Endodermal cell (in vitro differentiated cells): ENCODE data around the gene MID1. TPM values are rescaled to one million over a fixed set of nuclear protein-coding genes. Genes with fewer than 3 reads are reported as not detected.

Experiments used
- DNase-seq: peaks from one replicate; pipeline ENCODE4 v3.0.0-alpha.2; 2017
- H3K27ac ChIP-seq: 2 replicates; pipeline ENCODE4 v1.5.1; 2013; ENCODE audit warnings: mild to moderate bottlenecking, low read depth, low read length, moderate library complexity
- H3K27me3 ChIP-seq: 2 replicates; pipeline ENCODE4 v1.6.1; 2013; ENCODE audit warnings: mild to moderate bottlenecking, low read length, moderate library complexity; ENCODE audit not compliant: insufficient read depth, control insufficient read depth, poor library complexity, severe bottlenecking
- H3K36me3 ChIP-seq: 2 replicates; pipeline ENCODE4 v1.7.0; 2013; ENCODE audit warnings: mild to moderate bottlenecking, low read length, moderate library complexity; ENCODE audit not compliant: control insufficient read depth, insufficient read depth
- H3K4me1 ChIP-seq: one replicate; pipeline ENCODE4 v1.7.0; 2013; ENCODE audit warnings: low read length; ENCODE audit not compliant: control insufficient read depth, insufficient read depth
- H3K4me3 ChIP-seq: 2 replicates; pipeline ENCODE4 v1.5.1; 2013; ENCODE audit warnings: mild to moderate bottlenecking, low read length, moderate library complexity
- H3K9ac ChIP-seq: 2 replicates; pipeline ENCODE4 v1.6.1; 2013; ENCODE audit warnings: mild to moderate bottlenecking, low read length, moderate library complexity; ENCODE audit not compliant: poor library complexity, severe bottlenecking; ENCODE audit errors: extremely low read depth
- H3K9me3 ChIP-seq: 2 replicates; pipeline ENCODE4 v1.6.1; 2013; ENCODE audit warnings: mild to moderate bottlenecking, low read length, moderate library complexity; ENCODE audit not compliant: control insufficient read depth
- H3K27ac Mint-ChIP-seq: 2 replicates; pipeline ENCODE4 v1.8.0; 2020; ENCODE audit warnings: mixed read lengths
- H3K27me3 Mint-ChIP-seq: 2 replicates; pipeline ENCODE4 v1.8.0; 2021; ENCODE audit warnings: mild to moderate bottlenecking, mixed read lengths; ENCODE audit not compliant: insufficient read depth
- H3K36me3 Mint-ChIP-seq: 2 replicates; pipeline ENCODE4 v1.8.0; 2020; ENCODE audit warnings: low read depth, mixed read lengths
- H3K4me1 Mint-ChIP-seq: 2 replicates; pipeline ENCODE4 v1.8.0; 2020; ENCODE audit warnings: mixed read lengths
- H3K4me3 Mint-ChIP-seq: 2 replicates; pipeline ENCODE4 v1.8.0; 2020; ENCODE audit warnings: mild to moderate bottlenecking, moderate library complexity, mixed read lengths
- H3K9me3 Mint-ChIP-seq: 2 replicates; pipeline ENCODE4 v1.8.0; 2020; ENCODE audit warnings: mild to moderate bottlenecking, mixed read lengths
- WGBS, 2 experiments: methylation state at CpG; one replicate each; pipeline versions ENCODE4 v1.1.5 to v1.1.7; 2013; ENCODE audit warnings: missing lambda C conversion rate in 2 of 2, mixed read lengths in 1 of 2; ENCODE audit not compliant: insufficient coverage in 1 of 2, insufficient read length in 1 of 2; 5-methylcytosine and 5-hydroxymethylcytosine counted together
- total RNA-seq, 2 donors: library from RNA; stranded (reverse); fragmentation: NEBNext Ultra II Directional in 1 of 2; extraction: Animal tissue kit (Norgen Biotek cat#: 25700) in 1 of 2; gene quantifications; 2 replicates in 1 of 2; 3 replicates in 1 of 2; pipeline ENCODE4 v1.2.1, GENCODE V29; 2021
- TF ChIP-seq, protein P1 (sequence below): fragments of 200-600 bp; sonication (generic); conservative IDR thresholded peaks from 2 replicates; pipeline ENCODE4 v1.5.0; 2021; ENCODE audit warnings: antibody characterized with exemption, mild to moderate bottlenecking

MID1 gene
- total RNA-seq, 2 donors from 2014 or later = 23.5 to 24.9 TPM

DNA sequence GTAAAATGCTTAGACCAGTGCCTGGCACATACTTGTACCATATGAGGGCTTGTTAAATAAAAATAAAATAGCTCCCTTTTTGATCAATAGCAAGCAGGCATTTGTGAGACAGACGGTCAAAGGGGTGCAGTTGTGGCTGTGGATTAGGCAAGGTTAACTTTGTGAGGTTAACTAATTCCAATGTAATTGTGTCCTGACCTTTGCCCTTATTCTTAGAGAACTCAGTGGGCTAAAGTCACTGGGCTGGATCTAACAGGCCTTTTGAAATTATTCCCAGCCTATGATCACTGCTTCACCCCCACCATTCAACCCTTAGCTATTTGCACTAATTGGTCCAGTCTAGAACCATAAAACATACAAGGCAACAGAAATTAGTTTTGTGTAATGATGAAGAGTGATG, 166.4 kb downstream of the MID1 start:
- no peak overlapping the region for H3K9ac ChIP-seq
- H3K27me3 Mint-ChIP-seq = no peaks in the 10 kb centered on the region

GRCh38 chrX:10450959-10451355, 169.4 kb downstream of the MID1 start:
- H3K4me3 ChIP-seq = no peak overlapping the region
- H3K4me3 Mint-ChIP-seq = no peak overlapping the region
- H3K27ac ChIP-seq = no peak overlapping the region
- H3K36me3 Mint-ChIP-seq = peaks cover 27% of the 10 kb centered on the region
- no peak overlapping the region for H3K9ac ChIP-seq
- no peaks in the 10 kb centered on the region for H3K4me1 ChIP-seq
- TF ChIP-seq, protein P1, sequence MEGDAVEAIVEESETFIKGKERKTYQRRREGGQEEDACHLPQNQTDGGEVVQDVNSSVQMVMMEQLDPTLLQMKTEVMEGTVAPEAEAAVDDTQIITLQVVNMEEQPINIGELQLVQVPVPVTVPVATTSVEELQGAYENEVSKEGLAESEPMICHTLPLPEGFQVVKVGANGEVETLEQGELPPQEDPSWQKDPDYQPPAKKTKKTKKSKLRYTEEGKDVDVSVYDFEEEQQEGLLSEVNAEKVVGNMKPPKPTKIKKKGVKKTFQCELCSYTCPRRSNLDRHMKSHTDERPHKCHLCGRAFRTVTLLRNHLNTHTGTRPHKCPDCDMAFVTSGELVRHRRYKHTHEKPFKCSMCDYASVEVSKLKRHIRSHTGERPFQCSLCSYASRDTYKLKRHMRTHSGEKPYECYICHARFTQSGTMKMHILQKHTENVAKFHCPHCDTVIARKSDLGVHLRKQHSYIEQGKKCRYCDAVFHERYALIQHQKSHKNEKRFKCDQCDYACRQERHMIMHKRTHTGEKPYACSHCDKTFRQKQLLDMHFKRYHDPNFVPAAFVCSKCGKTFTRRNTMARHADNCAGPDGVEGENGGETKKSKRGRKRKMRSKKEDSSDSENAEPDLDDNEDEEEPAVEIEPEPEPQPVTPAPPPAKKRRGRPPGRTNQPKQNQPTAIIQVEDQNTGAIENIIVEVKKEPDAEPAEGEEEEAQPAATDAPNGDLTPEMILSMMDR = no peak
- no peak overlapping the region for H3K27ac Mint-ChIP-seq
- DNase-seq = no peak
- peaks cover 55% of the 10 kb centered on the region for H3K9me3 Mint-ChIP-seq
- 95% methylated on average over 4 of the region's 4 CpGs; no CpG with 5 or more reads in 1 of the 2 experiments for WGBS, 2 experiments
- H3K36me3 ChIP-seq = peaks cover 17% of the 10 kb centered on the region
- no peaks in the 10 kb centered on the region for H3K27me3 Mint-ChIP-seq
- H3K27me3 ChIP-seq = no peaks in the 10 kb centered on the region
- no peaks in the 10 kb centered on the region for H3K4me1 Mint-ChIP-seq
- peaks cover 12% of the 10 kb centered on the region for H3K9me3 ChIP-seq

More for the DNA sequence above, 166.4 kb downstream of the MID1 start:
- 71% methylated on average over 1 of the region's 1 CpG; no CpG with 5 or more reads in 1 of the 2 experiments for WGBS, 2 experiments
- DNase-seq = no peak
- Histone ChIP-seq H3K36me3 (peaks cover 18% of the 10 kb centered on the region), H3K4me1 (no peaks in the 10 kb centered on the region), H3K27ac (no peak overlapping the region), H3K4me3 (no peak overlapping the region), H3K27me3 (no peaks in the 10 kb centered on the region), H3K9me3 (peaks cover 12% of the 10 kb centered on the region)
- no peak overlapping the region for H3K27ac Mint-ChIP-seq
- peaks cover 32% of the 10 kb centered on the region for H3K36me3 Mint-ChIP-seq
- TF ChIP-seq, protein P1 = no peak
- peaks cover 47% of the 10 kb centered on the region for H3K9me3 Mint-ChIP-seq
- no peaks in the 10 kb centered on the region for H3K4me1 Mint-ChIP-seq
- H3K4me3 Mint-ChIP-seq = no peak overlapping the region

DNA sequence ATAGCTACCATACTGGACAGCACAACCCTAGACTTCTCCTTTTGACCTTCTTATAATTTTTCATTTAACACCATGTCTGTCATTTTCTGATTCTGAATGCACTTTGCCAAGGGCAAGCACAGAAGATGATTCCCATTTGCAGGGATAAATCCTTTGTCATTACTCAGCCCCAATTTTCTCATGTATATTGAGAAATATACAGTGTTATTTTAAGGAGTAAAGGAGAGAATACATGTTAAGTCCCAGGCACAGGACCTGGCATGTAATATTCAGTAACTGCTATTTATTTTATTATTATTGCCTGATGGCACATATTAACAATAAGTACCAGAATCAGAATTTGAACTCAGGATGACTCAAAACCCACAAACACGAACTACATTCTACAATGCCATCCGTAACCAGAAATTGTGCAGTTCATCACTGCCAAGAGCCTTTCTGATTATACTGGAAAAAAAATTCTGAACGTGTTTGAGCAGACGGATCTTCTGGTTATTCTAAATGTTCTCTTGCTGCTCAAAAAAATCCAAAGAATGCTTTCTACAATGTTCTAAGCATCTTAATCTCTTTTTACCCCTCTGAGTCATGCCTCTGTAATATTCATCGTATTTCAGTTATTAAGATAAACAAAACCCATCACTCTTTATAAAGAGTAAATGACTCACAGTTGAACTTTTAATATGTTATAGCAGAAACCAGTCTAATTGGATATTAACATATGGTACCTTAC, 170.0 kb downstream of the MID1 start:
- TF ChIP-seq, protein P1 = no peak
- no peaks in the 10 kb centered on the region for H3K4me1 Mint-ChIP-seq
- H3K27me3 ChIP-seq = no peaks in the 10 kb centered on the region
- no peak overlapping the region for H3K27ac ChIP-seq
- H3K9me3 Mint-ChIP-seq = peaks cover 57% of the 10 kb centered on the region
- DNase-seq = no peak
- H3K9ac ChIP-seq = no peak overlapping the region
- peaks cover 12% of the 10 kb centered on the region for H3K9me3 ChIP-seq
- H3K4me3 ChIP-seq = no peak overlapping the region
- 91 to 100% methylated on average over 1 to 4 of the region's 5 CpGs for WGBS, 2 experiments
- no peak overlapping the region for H3K27ac Mint-ChIP-seq
- H3K36me3 Mint-ChIP-seq = peaks cover 26% of the 10 kb centered on the region
- H3K4me1 ChIP-seq = no peaks in the 10 kb centered on the region
- peaks cover 13% of the 10 kb centered on the region for H3K36me3 ChIP-seq
- no peaks in the 10 kb centered on the region for H3K27me3 Mint-ChIP-seq
- H3K4me3 Mint-ChIP-seq = no peak overlapping the region
